ENCODE results near the gene C2orf81. TPM values are rescaled to one million over a fixed set of nuclear protein-coding genes. Genes with fewer than 3 reads are reported as not detected.

C2orf81 gene
- total RNA-seq, 1 experiment from 2014 or later = 9.8 TPM

- peaks cover 20% of the 10 kb centered on the region for H4K20me1 ChIP-seq (ENCODE audit: insufficient read depth)
- H3K27ac ChIP-seq = no peak within 1 kb of the TSS
- H3K9me3 ChIP-seq (ENCODE audit: insufficient read depth, low read depth) = no peaks in the 10 kb centered on the region
- H3K4me1 ChIP-seq (replicated peaks; ENCODE audit: insufficient read depth) = no peaks in the 10 kb centered on the region
- POLR2A ChIA-PET (ENCODE audit: unreplicated experiment) = no interaction called here
- no peaks in the 10 kb centered on the region for H3K9me2 ChIP-seq (ENCODE audit: insufficient read depth)
- no peaks in the 10 kb centered on the region for H3F3A ChIP-seq (ENCODE audit: insufficient read depth, low read depth)
- peaks cover 13% of the 10 kb centered on the region; the same call in 1 of the 2 replicates for H3K36me3 ChIP-seq (ENCODE audit: low read depth)
- DNase-seq = no peak
- no TSS peak for BruUV-seq (replicated peaks)
- peaks cover 22% of the 10 kb centered on the region for H3K79me2 ChIP-seq (ENCODE audit: low read depth)
- TF ChIP-seq EZH2 (IDR thresholded peaks at IDR 0.05; ENCODE audit: low read depth) = no peak
- TF ChIP-seq, protein P1, sequence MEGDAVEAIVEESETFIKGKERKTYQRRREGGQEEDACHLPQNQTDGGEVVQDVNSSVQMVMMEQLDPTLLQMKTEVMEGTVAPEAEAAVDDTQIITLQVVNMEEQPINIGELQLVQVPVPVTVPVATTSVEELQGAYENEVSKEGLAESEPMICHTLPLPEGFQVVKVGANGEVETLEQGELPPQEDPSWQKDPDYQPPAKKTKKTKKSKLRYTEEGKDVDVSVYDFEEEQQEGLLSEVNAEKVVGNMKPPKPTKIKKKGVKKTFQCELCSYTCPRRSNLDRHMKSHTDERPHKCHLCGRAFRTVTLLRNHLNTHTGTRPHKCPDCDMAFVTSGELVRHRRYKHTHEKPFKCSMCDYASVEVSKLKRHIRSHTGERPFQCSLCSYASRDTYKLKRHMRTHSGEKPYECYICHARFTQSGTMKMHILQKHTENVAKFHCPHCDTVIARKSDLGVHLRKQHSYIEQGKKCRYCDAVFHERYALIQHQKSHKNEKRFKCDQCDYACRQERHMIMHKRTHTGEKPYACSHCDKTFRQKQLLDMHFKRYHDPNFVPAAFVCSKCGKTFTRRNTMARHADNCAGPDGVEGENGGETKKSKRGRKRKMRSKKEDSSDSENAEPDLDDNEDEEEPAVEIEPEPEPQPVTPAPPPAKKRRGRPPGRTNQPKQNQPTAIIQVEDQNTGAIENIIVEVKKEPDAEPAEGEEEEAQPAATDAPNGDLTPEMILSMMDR (conservative IDR thresholded peaks at IDR 0.05) = no peak
- H3K4me2 ChIP-seq = no peak within 1 kb of the TSS
- no peak within 1 kb of the TSS for H2AFZ ChIP-seq
- no peaks in the 10 kb centered on the region for H3K27me3 ChIP-seq (ENCODE audit: insufficient read depth, low read depth)
- H3K4me3 ChIP-seq = no peak within 1 kb of the TSS
- CTCF ChIA-PET = no interaction called here
- intact Hi-C loops (cut with micrococcal nuclease; ENCODE audit: unreplicated experiment) = no loop called here
Observed at GRCh38 chr2:74379851-74380789, 41.3 kb downstream of the C2orf81 start, which contains the start of gene DCTN1. Gene DCTN1 (minus strand): TSS chr2:74380311. CDS start chr2:74380037, 274 bp downstream.

GRCh38 chr2:74378007-74378406, 43.4 kb downstream of the C2orf81 start:
- CTCF ChIA-PET = no interaction called here

DNA sequence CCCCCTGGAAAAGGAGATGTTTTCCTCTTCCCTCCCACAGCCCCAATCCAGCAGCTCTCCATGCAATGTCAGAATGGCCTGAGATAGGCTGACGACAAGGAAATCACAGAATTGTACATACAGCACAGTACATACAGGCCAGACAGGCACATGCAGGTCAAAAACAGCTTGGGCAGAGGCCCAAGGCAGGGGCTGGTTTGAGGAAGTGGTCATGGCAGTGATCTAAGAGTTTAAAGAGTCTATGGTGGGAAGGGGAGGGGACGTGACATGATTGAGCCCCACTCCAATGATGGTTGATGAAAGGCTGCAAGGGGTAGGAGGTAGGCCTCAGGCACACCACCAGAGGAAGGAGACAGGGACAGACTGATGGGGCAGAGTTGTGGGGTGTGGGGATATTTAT, 45.6 kb downstream of the C2orf81 start:
- intact Hi-C loops (cut with micrococcal nuclease; ENCODE audit: unreplicated experiment) = no loop called here
- peaks cover 6% of the 10 kb centered on the region; the same call in 1 of the 2 replicates for H3K36me3 ChIP-seq (ENCODE audit: low read depth)
- no peak overlapping the region for H3K4me3 ChIP-seq
- H3K9me2 ChIP-seq (ENCODE audit: insufficient read depth) = no peaks in the 10 kb centered on the region
- ChIA-PET CTCF (no interaction called here), POLR2A (ENCODE audit: unreplicated experiment) (interaction anchor here (0.5 kb wide), 1 partner anchor 403 kb away, joined by 3 read pairs; no protein-coding TSS in a partner anchor)
- peaks cover 8% of the 10 kb centered on the region for H4K20me1 ChIP-seq (ENCODE audit: insufficient read depth)
- no peak for DNase-seq
- no peak for TF ChIP-seq EZH2 (IDR thresholded peaks at IDR 0.05; ENCODE audit: low read depth)
- TF ChIP-seq, protein P1 (conservative IDR thresholded peaks at IDR 0.05) = no peak
- H3F3A ChIP-seq (ENCODE audit: insufficient read depth, low read depth) = no peaks in the 10 kb centered on the region
- no peaks in the 10 kb centered on the region for H3K27me3 ChIP-seq (ENCODE audit: insufficient read depth, low read depth)
- no peak overlapping the region for H3K4me2 ChIP-seq
- H3K4me1 ChIP-seq (replicated peaks; ENCODE audit: insufficient read depth) = no peaks in the 10 kb centered on the region
- no peak overlapping the region for H2AFZ ChIP-seq
- peaks cover 6% of the 10 kb centered on the region for H3K79me2 ChIP-seq (ENCODE audit: low read depth)
- no peak overlapping the region for H3K27ac ChIP-seq
- H3K9me3 ChIP-seq (ENCODE audit: insufficient read depth, low read depth) = no peaks in the 10 kb centered on the region
- BruUV-seq (replicated peaks) = no TSS peak

More at GRCh38 chr2:74378007-74378406, 43.4 kb downstream of the C2orf81 start:
- no peak overlapping the region for H2AFZ ChIP-seq
- no peak overlapping the region for H3K4me3 ChIP-seq
- no peaks in the 10 kb centered on the region for H3K9me3 ChIP-seq (ENCODE audit: insufficient read depth, low read depth)
- no peak for TF ChIP-seq EZH2 (IDR thresholded peaks at IDR 0.05; ENCODE audit: low read depth)
- TF ChIP-seq, protein P1 (conservative IDR thresholded peaks at IDR 0.05) = no peak
- no peaks in the 10 kb centered on the region for H3K27me3 ChIP-seq (ENCODE audit: insufficient read depth, low read depth)
- H4K20me1 ChIP-seq (ENCODE audit: insufficient read depth) = peaks cover 16% of the 10 kb centered on the region
- no peak for DNase-seq
- no peaks in the 10 kb centered on the region for H3K4me1 ChIP-seq (replicated peaks; ENCODE audit: insufficient read depth)
- peaks cover 18% of the 10 kb centered on the region for H3K79me2 ChIP-seq (ENCODE audit: low read depth)
- no peak overlapping the region for H3K27ac ChIP-seq
- no TSS peak for BruUV-seq (replicated peaks)
- peaks cover 6% of the 10 kb centered on the region; the same call in 1 of the 2 replicates for H3K36me3 ChIP-seq (ENCODE audit: low read depth)
- H3K9me2 ChIP-seq (ENCODE audit: insufficient read depth) = no peaks in the 10 kb centered on the region
- H3F3A ChIP-seq (ENCODE audit: insufficient read depth, low read depth) = no peaks in the 10 kb centered on the region
- intact Hi-C loops (cut with micrococcal nuclease; ENCODE audit: unreplicated experiment) = no loop called here
- H3K4me2 ChIP-seq = no peak overlapping the region
- POLR2A ChIA-PET (ENCODE audit: unreplicated experiment) = no interaction called here

Data from PC-9 (cell line).